ENCODE data around the gene FH.

The FH gene

DNA sequence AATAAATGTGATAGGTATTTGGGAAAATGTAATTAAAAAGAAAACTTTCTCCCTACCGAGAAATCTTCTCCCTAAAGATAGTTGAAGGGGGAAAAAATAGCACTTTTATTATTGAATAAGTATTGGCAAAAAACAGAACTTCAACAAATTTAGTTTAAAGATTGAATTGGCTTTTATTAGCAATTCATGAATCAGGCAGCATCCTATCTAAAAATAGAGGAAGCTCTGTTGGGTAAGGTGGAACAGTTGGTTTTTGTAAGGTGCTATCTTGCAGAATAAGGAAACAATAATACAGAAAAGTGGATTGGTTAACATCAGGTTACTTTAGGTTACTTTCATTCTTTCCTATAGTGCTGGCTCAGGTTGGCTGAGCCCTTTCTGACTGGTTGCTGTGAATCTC, 62.8 kb downstream of the FH start:
- no peak for DNase-seq

DNA sequence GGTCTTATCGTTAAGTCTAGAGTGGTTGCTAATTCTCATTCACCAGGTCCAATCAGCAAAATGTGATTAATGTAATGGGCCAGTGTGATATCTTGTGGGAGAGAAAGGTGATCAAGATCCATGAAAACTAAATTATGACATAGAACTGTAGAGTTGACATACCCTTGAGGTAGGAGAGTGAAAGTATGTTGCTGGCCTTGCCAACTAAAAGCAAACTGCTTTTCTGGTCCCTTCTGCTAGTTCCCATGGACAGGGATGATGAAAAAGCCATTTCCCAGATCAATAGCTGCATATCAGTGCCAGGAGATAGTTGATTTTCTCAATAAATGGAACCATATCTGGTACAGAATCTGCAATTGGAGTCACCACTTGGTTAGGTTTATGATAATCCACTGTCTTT, 65.8 kb downstream of the FH start:
- no peak for DNase-seq

DNA sequence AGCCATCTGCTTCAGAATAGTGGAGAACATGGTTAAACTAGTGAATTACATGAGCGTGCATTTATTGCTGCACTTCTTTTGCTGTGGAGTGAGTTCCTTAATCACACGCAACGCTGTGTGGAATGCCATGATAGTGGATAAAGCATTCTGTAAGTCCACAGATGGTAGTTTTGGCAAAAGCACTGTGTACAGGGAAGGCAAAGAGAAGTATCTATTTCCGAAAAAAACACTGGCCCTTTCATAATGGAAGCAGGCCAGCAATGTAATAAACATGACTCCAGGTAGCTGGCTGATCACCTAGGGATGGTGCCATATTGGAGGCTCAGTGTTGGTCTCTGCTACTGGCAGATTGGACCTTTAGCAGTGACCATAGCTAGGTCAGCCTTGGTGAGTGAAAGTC, 67.6 kb downstream of the FH start:
- no peak for DNase-seq

All from NCI-H446 treated with DMSO at 0.1 percent for 48 hours (cell line).